ENCODE data around the gene CLCA2.

Gene CLCA2

GRCh38 chr1:86436041-86436440 lies 12.1 kb downstream of the CLCA2 start (continued):
- no peak for TF ChIP-seq ZNF544 (tag by site-specific recombination; IDR thresholded peaks at IDR 0.05)
- TF ChIP-seq, protein P1, sequence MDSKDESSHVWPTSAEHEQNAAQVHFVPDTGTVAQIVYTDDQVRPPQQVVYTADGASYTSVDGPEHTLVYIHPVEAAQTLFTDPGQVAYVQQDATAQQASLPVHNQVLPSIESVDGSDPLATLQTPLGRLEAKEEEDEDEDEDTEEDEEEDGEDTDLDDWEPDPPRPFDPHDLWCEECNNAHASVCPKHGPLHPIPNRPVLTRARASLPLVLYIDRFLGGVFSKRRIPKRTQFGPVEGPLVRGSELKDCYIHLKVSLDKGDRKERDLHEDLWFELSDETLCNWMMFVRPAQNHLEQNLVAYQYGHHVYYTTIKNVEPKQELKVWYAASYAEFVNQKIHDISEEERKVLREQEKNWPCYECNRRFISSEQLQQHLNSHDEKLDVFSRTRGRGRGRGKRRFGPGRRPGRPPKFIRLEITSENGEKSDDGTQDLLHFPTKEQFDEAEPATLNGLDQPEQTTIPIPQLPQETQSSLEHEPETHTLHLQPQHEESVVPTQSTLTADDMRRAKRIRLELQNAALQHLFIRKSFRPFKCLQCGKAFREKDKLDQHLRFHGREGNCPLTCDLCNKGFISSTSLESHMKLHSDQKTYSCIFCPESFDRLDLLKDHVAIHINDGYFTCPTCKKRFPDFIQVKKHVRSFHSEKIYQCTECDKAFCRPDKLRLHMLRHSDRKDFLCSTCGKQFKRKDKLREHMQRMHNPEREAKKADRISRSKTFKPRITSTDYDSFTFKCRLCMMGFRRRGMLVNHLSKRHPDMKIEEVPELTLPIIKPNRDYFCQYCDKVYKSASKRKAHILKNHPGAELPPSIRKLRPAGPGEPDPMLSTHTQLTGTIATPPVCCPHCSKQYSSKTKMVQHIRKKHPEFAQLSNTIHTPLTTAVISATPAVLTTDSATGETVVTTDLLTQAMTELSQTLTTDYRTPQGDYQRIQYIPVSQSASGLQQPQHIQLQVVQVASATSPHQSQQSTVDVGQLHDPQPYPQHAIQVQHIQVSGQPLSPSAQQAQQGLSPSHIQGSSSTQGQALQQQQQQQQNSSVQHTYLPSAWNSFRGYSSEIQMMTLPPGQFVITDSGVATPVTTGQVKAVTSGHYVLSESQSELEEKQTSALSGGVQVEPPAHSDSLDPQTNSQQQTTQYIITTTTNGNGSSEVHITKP (tag by site-specific recombination; IDR thresholded peaks at IDR 0.05) = no peak

GRCh38 chr1:86441581-86441980 lies 17.6 kb downstream of the CLCA2 start:
- CTCF ChIA-PET = interaction anchor here (0.7 kb wide), 1 partner anchor 56 kb away, joined by 6 read pairs; no protein-coding TSS in a partner anchor
- TF ChIP-seq, protein P1 (tag by site-specific recombination; IDR thresholded peaks at IDR 0.05) = no peak
- no peak for TF ChIP-seq SP2 (tag by site-specific recombination; IDR thresholded peaks at IDR 0.05)
- TF ChIP-seq ZBTB11 (tag by site-specific recombination; conservative IDR thresholded peaks at IDR 0.05; ENCODE audit: low read depth) = no peak
- TF ChIP-seq ZNF776 (tag by site-specific recombination; IDR thresholded peaks at IDR 0.05; ENCODE audit: borderline replicate concordance) = no peak
- no peak for TF ChIP-seq ZNF626 (tag by site-specific recombination; IDR thresholded peaks at IDR 0.05)
- TF ChIP-seq ZNF654 (tag by site-specific recombination; IDR thresholded peaks at IDR 0.05; ENCODE audit: low read depth) = no peak
- no peak for TF ChIP-seq ZNF155 (tag by site-specific recombination; IDR thresholded peaks at IDR 0.05)
- no peak for TF ChIP-seq OVOL3 (tag by site-specific recombination; IDR thresholded peaks at IDR 0.05)
- TF ChIP-seq, protein P2, sequence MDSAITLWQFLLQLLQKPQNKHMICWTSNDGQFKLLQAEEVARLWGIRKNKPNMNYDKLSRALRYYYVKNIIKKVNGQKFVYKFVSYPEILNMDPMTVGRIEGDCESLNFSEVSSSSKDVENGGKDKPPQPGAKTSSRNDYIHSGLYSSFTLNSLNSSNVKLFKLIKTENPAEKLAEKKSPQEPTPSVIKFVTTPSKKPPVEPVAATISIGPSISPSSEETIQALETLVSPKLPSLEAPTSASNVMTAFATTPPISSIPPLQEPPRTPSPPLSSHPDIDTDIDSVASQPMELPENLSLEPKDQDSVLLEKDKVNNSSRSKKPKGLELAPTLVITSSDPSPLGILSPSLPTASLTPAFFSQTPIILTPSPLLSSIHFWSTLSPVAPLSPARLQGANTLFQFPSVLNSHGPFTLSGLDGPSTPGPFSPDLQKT (IDR thresholded peaks at IDR 0.05; ENCODE audit: borderline replicate concordance, low read depth, low read length) = no peak
- no peaks in the 10 kb centered on the region for H3K9me3 ChIP-seq (ENCODE audit: control insufficient read depth, insufficient read depth, low read depth, low read length)
- POLR2A ChIA-PET = no interaction called here
- H3K36me3 ChIP-seq (ENCODE audit: control insufficient read depth in 2 of 2, insufficient read depth in 1 of 2, low read length in 2 of 2) = no peaks in the 10 kb centered on the region
- H3K4me1 ChIP-seq (ENCODE audit: control insufficient read depth, insufficient read depth, low read length) = no peaks in the 10 kb centered on the region
- H3K27ac ChIP-seq (ENCODE audit: extremely low read depth, low read depth, low read length) = no peak overlapping the region
- no peak overlapping the region for H3K4me3 ChIP-seq (ENCODE audit: low read depth, low read length)

- Histone ChIP-seq H3K27ac (ENCODE audit: extremely low read depth, low read depth, low read length) (no peak overlapping the region), H3K4me3 (ENCODE audit: low read depth, low read length) (no peak overlapping the region), H3K9me3 (ENCODE audit: control insufficient read depth, insufficient read depth, low read depth, low read length) (no peaks in the 10 kb centered on the region), H3K4me1 (ENCODE audit: control insufficient read depth, insufficient read depth, low read length) (no peaks in the 10 kb centered on the region), H3K36me3 (ENCODE audit: control insufficient read depth in 2 of 2, insufficient read depth in 1 of 2, low read length in 2 of 2) (no peaks in the 10 kb centered on the region)
- ChIA-PET POLR2A (no interaction called here), CTCF (interaction anchor here (0.7 kb wide), 1 partner anchor 57 kb away, joined by 6 read pairs; no protein-coding TSS in a partner anchor)
- TF ChIP-seq ZNF837 (tag by site-specific recombination; IDR thresholded peaks at IDR 0.05) (no peak), ZNF701 (tag by site-specific recombination; IDR thresholded peaks at IDR 0.05) (no peak), KLF17 (tag by site-specific recombination; IDR thresholded peaks at IDR 0.05) (no peak), ZNF2 (tag by site-specific recombination; IDR thresholded peaks at IDR 0.05) (no peak), ZNF114 (tag by site-specific recombination; IDR thresholded peaks at IDR 0.05) (no peak), BCL11A (tag by site-specific recombination; IDR thresholded peaks at IDR 0.05; ENCODE audit: low read depth) (no peak), ZNF670 (tag by site-specific recombination; IDR thresholded peaks at IDR 0.05; ENCODE audit: low read depth) (no peak), ZNF302 (tag by site-specific recombination; IDR thresholded peaks at IDR 0.05; ENCODE audit: low read depth) (no peak), ZNF510 (tag by site-specific recombination; IDR thresholded peaks at IDR 0.05; ENCODE audit: insufficient replicate concordance) (no peak)
These were observed 18.0 kb downstream of the CLCA2 start for GRCh38 chr1:86441997-86442396.
